HG03196 (cell line): ENCODE results near the gene CEBPA.

Experiments used
- ATAC-seq: cut with Tn5 transposase; IDR thresholded peaks from one replicate; pipeline ENCODE4 v1.9.1; 2021; ENCODE audit not compliant: unreplicated experiment

The CEBPA gene

DNA sequence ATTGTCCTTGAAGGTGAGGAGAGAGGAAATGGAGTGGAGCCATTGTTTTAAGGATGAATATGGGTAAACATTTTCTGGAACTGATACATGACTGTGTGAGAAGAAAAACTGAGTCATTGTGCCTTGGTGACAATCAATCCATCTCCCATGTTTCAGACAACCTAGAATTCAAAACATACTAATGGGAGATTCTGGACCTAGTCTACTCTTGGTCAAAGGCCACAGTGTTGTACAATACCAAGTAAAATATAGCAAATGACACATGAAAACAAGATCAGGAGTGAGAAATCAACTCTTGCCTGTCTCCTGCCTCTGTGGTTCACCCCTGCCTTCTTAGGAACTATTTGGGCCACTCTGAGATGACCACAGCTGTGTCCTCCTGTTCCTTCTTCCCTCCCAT lies 13.1 kb downstream of the CEBPA start:
- ATAC-seq: no peak

DNA sequence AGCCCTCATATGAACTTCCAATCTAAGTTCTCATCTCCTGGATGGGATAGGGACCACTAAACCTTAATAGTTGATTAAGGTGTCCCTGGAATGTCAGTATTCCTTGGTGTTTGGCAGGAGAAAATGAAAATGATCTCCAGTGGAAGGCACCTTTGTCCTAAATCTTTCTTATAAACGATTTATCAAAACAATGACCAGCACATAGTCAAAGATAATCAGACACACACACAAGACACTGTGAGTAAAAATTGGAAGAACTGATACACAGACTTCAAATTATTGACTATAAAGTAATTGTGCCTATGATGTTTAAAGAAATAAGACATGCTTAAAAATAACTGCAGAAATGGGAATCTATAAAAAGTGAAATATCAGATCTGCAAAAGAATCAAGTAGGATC lies 13.7 kb downstream of the CEBPA start:
- no peak for ATAC-seq

DNA sequence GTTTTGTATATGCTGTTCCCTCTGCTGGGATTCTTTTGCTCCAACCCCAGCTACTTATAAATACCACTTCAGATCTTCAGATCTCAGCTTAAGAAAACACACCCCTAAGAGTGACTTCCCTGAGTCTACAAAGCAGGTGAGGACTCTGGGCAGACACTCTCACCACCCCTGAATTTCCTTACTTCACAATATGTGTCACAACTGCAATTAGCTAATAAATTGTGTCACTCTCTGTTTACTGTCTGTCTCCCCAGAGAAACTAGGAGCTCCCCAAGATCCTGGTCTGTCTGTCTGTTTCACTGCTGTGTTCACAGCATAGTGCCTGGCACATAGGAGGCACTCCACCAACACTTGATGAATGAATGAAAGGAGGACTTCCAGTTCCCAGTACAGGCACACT lies 14.4 kb downstream of the CEBPA start:
- no peak for ATAC-seq

DNA sequence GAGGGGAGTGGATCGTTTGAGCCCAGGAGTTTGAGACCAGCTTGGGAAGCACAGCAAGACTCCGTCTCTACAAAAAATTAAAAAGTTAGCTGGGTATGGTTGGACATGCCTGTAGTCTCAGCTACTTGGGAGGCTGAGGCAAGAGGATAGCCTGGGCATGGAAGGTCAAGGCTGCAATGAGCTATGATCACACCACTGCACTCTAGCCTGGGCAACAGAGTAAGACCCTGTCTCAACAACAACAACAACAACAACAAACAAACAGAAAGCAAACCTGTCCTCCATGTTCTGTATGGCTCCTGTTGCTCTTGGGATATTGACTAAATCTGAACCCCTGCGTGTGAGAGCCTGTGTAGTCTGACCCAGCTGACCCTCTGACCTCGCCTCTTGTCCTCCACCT lies 14.9 kb downstream of the CEBPA start:
- no peak for ATAC-seq

DNA sequence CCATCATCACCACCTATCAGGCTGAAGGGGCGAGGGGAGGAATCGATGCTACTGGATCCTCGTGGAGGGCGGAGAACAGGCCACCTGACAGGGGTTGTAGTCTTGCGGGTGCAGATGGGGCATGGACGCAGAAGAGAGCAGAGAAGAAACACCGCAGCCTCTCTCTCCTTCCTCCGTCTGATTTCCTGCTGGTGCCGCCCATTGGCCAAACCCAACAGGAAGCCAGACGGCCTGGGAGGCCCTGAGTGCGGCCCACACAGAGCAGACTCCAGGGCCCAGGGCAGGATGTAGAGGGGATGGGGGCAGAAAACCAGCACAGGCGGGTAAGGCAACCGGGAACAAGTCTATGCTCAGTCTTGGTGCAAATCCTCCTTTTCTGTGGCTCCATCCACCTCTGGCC lies 15.4 kb downstream of the CEBPA start:
- ATAC-seq: no peak

DNA sequence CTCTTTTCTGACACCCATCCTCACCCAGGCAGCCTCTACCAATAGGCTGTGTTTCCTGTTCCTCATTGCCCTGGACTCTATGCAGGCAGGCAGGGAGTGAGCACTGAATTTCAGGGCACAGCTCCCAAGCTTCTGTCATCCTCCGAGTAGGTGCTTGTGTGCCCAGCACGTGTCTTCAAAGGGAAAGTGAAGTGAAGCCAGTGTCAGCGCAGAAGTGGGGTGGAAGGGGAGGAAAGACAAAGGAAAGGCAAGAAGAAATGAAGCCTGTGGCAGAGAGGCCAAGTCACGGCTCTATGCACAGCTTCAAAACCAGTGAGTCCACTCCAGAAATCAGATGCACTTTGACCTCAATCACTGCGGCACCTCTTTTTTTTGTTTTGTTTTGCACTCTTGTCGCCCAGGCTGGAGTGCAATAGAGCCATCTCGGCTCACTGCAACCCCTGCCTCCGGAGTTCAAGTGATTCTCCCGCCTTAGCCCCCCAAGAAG lies 16.9 kb downstream of the CEBPA start:
- no peak for ATAC-seq

DNA sequence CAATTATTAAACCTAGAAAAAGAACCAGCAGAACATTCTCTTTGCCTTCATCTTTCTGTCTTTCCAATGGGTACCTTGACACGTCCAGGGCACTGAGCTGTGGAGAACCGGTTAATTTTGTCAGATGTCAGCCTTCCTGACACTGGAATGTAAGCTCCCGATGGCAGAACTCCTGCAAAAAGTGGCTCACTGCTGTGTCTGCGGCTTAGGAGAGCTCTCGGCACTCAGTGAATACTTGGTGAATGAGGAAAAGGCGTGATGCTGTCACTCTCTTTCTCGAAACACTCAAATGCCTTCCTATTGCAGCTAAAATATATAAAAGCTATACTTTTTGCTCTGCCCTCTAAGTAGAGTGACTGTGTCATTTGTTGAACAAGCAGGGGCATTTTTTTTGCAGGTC lies 17.6 kb downstream of the CEBPA start:
- no peak for ATAC-seq

DNA sequence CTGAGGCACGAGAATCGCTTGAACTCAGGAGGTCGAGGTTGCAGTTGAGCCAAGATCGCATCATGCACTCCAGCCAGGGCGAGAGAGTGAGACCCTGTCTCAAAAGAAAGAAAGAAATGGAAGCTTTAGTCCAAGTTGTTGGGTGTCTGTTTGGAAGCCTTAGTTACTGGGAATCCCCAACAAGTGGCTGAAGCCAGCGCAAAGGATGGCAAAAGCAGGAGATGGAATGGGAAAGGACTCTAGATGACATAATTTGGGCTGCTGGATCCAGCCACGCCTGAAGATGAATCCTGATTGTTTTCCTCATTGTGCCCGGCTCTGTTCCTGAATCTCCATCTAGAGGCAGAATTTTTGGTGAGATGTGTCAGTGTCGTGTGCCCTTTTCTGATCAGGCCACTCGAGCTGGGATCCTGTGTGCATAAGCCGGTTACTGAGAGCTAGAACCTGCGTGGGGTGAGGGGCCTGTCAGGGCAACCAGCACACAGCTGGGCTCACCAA lies 18.1 kb downstream of the CEBPA start:
- ATAC-seq: no peak

DNA sequence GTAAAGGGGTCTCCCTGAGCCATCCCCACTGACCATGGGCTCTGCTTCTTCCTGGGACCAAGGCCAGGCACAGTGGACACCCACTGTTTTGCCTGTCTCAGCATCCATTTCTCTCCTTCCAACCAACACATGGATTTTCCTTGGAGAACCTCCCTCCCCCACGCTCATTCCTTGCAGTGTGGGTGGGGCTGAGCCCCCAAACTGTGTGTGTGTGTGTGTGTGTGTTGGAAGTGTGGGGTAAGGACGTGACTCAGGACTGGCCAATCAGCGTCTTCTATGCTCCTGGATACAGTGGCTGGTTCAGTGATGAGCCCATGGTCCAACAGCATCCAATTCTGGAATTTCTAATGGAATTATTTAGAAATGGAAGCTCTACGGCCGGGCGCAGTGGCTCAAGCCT lies 18.7 kb downstream of the CEBPA start:
- ATAC-seq: no peak

DNA sequence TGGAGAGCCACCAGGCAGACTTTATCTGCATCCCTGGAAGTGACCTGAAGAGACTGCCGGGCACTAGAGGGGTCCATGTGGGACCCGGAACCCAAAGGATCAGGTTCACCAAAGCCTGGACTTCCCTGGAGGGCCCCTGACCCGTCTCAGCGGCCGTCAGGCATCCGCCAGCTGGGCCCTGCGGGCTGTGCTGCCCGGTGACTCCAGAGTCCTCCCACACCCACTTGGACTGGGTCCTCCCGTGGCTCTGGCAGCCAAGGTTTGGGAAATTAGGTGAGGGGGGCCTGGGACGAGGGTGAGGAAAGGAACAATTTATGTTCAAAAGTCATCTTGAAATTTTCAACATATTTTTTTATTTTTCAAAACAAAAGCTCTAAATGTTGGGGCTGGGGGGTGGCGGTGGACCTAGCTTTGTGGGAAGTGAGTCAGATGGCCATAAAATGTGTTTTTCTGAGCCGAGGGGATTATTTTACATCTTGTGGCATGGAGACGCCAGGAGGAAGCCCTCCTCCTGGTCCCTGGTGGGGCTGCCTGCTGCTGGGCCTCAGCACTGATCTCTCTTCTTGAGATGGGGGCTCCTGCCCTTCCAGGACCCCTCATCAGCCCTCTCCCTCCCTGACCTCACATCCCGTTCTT lies 20.2 kb downstream of the CEBPA start:
- ATAC-seq: no peak

DNA sequence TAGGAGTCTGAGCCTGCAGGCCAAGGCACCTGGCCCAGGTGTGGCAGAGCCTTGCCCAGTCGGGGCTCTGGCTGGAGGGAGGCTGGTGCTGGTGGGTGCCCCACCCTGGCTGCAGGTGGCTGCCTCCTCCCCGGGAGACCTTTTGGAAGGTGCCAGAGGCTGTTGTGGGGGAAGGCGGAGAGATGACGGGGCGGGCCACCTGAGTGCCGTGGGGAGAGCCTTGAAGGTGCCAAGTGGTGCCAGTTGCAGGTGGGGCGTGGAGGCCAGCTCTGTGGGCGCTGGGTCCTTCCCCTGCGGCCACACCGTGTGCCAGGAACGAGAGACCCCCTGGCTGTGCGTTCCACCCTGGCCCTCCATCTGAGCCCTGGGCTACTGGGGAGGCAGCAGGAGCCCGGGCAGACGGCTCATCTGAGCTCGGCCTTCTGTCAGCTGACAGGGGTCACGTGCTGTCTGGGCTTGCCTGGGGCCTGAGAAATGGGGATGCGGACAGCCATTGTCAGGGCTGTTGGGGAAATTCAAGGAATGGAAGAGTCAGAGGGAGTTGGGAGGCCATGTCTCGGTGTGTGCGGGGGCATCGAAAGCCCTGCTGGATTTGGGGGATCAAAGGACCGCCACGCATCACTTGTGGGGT lies 20.9 kb downstream of the CEBPA start:
- no peak for ATAC-seq

DNA sequence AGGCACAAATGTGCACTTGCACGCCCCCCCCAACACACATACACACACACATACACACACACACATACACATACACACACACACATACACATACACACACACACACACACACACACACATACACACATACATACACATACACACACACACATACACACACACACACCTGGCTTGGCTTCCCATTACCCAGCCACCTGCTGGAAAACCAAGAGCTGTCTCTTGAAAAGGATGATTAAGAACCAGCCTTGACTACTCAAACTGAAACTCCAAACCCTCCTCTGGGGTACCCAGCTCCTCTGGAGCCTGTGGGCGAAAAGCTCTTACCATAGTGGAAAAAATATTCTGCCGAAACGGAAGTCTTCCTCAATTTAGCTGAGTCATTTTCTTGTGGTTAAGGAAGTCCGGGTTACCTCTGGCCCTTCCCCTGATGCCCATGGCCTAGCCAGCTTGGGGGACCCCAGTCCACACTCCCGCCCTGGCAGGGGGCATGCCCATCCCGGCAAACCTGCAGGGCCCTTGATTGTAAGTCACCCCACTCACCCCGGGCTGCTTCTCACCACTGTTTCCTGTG lies 21.9 kb downstream of the CEBPA start:
- ATAC-seq: peak; percentile 79

DNA sequence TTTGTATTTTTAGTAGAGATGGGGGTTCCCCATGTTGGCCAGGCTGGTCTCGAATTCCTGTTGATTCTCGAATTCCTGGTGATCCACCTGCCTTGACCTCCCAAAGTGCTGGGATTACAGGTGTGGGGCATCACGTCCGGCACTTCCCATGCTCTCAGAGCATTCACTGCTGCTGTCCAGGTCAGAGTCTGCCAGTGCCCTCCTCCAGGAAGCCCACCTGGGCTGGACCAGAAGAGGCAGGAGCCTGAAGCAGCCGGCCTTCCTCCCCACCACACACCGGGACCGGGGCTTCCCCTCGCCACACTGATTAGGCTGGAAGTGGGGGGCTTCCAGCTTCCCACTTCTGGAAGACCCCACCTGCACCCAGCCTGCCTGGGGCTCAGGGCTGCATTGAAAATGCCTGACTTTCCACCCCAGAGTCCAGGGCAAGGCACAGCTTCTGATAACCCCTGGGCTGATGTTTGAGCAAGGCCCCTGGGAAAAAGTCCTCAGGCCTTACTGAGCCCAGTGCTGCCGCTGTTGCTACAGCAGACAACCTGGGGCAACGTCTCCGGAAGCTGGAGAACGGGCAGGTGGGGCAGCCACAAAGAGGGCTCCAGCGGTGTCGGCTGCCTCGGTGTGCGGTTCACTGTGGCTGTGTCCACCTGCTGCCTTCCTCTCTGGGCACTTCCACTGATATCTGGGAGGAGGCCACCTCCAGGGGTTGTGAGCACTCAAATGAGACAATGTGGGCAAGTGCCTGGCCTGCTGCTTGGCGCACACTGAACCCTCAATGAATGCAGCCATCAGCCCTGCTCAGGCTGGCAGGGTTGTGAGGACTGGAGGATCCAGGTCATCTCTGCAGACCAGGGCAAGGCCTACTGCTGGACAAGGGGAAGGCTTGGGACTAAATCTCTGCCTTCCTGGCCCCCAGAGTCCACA lies 22.6 kb downstream of the CEBPA start:
- ATAC-seq: no peak

DNA sequence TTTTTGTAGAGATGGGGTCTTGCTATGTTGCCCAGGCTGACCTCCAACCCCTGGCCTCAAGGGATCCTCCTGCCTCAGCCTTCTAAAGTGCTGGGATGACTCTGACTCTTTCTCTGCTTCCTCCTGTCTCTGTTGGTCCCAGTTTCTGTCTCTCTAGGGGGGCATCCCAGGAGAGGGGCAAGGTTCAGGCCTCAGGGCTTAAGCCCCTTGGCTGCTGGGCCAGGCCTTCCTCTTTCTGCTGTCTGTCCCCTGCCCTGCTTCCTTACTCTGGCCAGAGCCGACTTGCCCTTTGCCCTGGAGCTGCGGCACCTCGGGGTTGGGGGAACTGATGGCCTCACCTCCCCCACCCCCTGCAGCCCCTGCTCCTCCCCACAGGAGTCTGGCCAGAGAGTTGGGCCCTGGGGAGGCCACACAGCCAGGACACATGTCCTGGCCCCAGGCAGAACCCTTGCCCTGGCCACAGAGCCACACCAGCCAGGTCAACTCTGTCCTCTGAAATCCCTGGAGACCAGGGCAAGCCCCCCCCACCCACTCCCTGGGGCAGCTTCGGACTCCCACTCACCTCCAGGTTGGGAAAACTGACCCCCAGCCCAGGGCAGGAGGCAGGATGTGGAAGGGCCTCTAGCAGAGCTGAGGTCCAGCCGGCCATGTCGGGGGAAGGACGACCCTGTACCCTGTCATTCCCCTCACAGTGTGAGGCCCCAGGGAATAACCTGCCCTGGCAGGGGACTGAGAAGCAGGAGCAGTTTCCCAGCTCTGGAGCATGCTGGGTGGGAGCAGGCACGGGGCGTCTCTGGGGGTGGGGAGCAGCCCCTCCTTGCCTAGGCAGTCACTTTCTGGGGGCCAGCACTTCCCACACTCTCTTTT lies 23.7 kb downstream of the CEBPA start:
- ATAC-seq: no peak

DNA sequence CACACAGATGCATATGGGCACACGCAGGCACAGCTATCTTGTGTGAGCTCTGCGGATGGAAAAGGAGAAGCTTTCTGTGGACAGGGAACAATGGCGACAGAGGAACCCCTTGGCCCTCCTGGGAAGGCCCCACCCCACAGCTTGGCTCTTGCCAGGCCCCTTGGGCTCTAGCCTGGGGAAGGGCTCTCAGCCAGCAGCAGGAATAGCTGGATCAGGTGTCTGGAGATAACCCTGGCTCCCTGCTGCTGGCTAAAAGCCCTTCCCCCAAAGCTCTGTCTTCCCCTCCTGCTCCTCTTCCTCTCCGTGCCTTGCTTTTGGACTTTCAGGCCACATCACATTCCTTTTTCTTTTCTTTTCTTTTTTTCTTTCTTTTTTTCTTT lies 24.3 kb downstream of the CEBPA start:
- ATAC-seq: no peak

DNA sequence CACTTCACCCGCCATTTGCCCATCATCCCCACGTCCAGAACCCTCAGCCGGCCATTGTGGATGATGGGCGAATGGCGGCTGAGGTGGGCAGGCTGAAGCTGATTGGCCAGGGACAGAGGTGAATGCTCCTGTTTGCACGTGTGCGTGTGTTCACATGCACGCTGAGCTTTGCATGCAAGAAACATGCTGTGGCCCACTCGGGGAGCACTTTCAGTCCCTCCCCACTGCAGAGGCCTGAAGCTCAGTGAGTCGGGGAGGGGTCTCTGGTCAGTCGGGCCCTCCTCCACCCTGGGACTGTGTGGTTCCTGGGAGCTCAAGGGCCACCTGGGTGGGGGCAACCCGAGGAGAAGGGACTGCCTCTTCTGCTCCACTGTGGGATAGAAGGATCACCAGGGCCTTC lies 24.9 kb downstream of the CEBPA start:
- no peak for ATAC-seq

DNA sequence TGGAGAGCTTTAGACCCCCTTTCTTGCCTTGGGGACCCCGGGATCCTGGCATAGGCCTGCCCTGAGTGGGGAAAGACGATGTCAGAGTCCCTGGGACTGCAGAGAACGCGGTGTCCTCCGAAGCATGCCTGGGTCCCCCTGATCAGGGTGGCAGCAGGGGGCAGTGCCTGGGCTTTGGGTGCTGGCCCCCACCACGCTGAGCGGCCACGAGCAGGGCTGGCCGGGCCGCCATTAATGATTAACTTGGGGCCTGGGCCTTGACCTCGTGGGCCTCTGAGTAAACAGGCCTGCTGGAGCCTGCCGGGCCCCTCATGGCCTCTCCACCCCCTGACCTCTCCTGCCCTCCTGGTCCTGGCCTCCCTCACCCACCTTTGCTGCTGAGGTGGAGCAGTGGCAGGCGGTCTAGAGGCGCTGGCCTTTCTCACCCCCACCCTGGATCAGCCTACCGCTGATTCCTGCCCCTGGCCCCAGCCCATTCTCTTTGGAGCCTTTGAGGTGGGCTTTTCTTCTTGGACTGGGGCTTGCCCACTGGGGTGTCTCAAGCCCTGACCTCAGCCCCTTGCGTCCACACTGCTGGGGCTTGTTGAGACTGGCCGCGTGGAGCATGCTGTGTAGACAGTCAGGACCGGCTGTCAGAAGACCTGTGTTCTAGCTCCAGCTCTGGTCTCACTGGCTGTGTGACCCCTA lies 26.3 kb downstream of the CEBPA start:
- ATAC-seq: no peak

DNA sequence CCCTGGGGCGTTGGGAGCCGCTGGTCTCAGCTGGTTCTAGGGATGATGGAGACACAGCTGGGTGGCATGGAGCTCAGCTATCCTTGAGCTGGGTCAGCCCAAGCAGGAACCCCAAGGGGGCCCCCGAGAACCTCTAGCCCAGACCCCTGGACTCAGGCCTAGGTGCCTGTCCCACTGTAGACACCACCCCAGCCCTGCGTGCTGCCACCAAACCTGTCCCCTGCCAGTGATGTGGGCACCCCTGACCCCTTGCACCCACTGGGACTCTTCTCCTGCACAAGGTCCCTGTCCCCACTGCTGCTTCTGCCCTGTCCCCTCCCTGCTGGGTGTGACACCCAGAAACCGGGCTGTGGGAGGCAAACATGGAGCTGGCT lies 26.8 kb downstream of the CEBPA start:
- ATAC-seq: no peak

DNA sequence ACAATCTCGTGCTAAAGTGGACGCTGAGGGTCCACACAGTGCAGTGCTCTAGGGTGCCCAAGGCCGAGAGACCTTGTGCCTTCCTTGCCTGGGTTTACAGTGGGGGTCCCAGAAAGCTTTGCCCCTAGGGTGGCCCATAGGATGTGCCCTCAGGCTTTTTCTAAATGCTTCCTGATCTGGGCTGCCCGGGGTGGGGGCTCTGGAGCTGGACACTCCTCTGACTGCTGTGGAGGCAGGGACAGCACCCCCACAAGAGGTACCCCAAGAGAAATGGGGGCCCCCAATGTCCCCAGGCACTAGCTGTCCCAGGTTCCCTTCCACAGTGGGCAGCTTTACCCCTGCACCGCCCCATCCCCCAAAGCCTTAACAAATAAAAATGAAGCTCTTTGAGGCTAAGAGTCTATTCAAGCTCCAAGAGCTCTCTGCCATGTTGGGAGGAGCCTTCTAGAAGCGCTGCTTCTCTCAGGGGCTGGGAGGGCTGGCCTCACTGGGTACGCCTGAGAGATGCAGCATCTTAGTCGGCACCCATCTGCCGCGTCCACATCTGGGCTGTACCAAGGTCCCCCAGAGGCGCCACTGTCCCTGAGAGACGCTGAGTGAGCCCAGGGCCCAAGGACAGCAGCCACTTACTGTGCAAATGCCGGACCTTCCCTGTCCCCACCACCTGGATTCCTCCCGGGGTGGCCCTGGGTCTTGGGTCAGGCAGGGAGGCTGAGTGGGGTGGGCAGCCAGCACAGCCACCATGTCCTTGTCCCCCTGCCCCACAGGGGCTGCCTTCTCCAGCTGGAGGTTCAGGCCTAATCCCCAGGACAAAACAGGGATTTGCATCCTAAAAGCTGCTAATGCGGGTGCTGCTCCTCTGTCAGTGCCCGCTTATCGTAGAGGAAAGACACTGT lies 27.4 kb downstream of the CEBPA start:
- no peak for ATAC-seq
